Esophagus squamous epithelium (tissue), 5 donors: ENCODE results near the gene COL23A1. TPM values are rescaled to one million over a fixed set of nuclear protein-coding genes. Genes with fewer than 3 reads are reported as not detected.

Experiments
- DNase-seq: peaks from one replicate; lab custom pipeline; 2025; lab: John Stamatoyannopoulos, UW
- H3K27ac ChIP-seq, 4 donors: fragments of 200-600 bp; sonication (generic); one replicate each; pipeline ENCODE4 v1.5.1; 2016 to 2019; ENCODE audit warnings: mild to moderate bottlenecking in 1 of 4
- H3K27me3 ChIP-seq, 4 donors: fragments of 200-600 bp; sonication (generic); 1 replicate in 3 of 4; 2 replicates in 1 of 4; pipeline versions ENCODE4 v1.5.1 to v1.6.0; 2017 to 2021; ENCODE audit warnings: antibody characterized with exemption in 1 of 4
- H3K36me3 ChIP-seq, 3 donors: fragments of 200-600 bp; sonication (generic); one replicate each; pipeline ENCODE4 v1.5.1; 2016 to 2019
- H3K4me1 ChIP-seq, 3 donors: fragments of 200-600 bp; sonication (generic); one replicate each; pipeline ENCODE4 v1.5.1; 2017 to 2019
- H3K4me3 ChIP-seq, 4 donors: fragments of 200-600 bp; sonication (generic); 1 replicate in 3 of 4; 2 replicates in 1 of 4; pipeline ENCODE4 v1.5.1; 2016 to 2019; ENCODE audit warnings: mild to moderate bottlenecking in 2 of 4, moderate library complexity in 1 of 4
- H3K9me3 ChIP-seq, 3 donors: fragments of 200-600 bp; sonication (generic); one replicate each; pipeline ENCODE4 v1.5.1; 2016 to 2019
- CTCF ChIP-seq, 6 experiments: fragments of 450-650 bp in 4 of 6; fragments of 200-600 bp in 2 of 6; sonication (generic) in 2 of 6; IDR thresholded peaks; one replicate each; pipeline ENCODE4 v1.5.1; 2016 to 2019; ENCODE audit warnings: antibody characterized with exemption in 6 of 6, mild to moderate bottlenecking in 4 of 6, moderate library complexity in 4 of 6
- POLR2A ChIP-seq, 4 donors: fragments of 450-650 bp; IDR thresholded peaks; one replicate each; pipeline ENCODE4 v1.6.1; 2017; ENCODE audit warnings: antibody characterized with exemption in 4 of 4, mild to moderate bottlenecking in 4 of 4, moderate library complexity in 3 of 4
- WGBS, 2 donors: methylation state at CpG; one replicate each; pipeline ENCODE4 v1.1.5; 2018; 5-methylcytosine and 5-hydroxymethylcytosine counted together
- intact Hi-C: fragments of 100-400 bp; cut with DNase I; formaldehyde crosslinking; loops from one replicate; pipeline ENCODE4 v1.15.0; 2022
- total RNA-seq, 4 donors: library from RNA; depleted of rRNA; stranded (reverse); fragments of >200 nt; gene quantifications; one replicate each; pipeline ENCODE4 v1.1.0, GENCODE V29; 2016
- donor health status: DM: yes; HTN: yes; CAD: no.

Gene COL23A1
- total RNA-seq, 4 donors from 2014 or later, result 0.41 to 1.5 (median 0.44) TPM; not detected in 1

DNA sequence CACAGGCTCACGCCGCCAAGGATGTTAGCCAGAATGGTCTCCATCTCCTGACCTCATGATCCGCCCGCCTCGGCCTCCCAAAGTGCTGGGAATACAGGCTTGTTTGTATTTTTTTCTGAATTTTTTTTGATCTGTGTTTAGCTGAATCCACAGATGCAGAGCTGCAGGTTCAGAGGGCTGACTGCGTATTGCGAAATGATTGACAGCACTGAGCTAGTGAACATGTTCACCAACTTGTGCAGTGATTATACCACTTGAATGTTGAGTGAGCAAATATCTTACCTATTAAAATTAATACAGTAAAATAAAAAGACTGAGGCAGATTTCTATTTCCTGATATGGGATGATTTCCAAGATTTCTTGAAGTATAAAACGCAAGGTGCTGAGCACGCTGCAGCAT, 234.5 kb downstream of the COL23A1 start:
- Histone ChIP-seq H3K27ac (no peak overlapping the region), H3K4me3 (no peak overlapping the region), H3K27me3 (peaks cover 0 to 49% (median 0%) of the 10 kb centered on the region in 4 donors), H3K9me3 (no peaks in the 10 kb centered on the region), H3K36me3 (no peaks in the 10 kb centered on the region), H3K4me1 (peaks cover 10 to 18% (median 12%) of the 10 kb centered on the region in 3 donors)
- TF ChIP-seq POLR2A (IDR thresholded peaks at IDR 0.05), result no peak
- no peak for TF ChIP-seq CTCF (IDR thresholded peaks at IDR 0.05)
- 81 to 83% methylated on average over 7 to 9 of the region's 9 CpGs for WGBS, 2 donors
- intact Hi-C loops, result no loop called here
- DNase-seq, result no peak

- no peak overlapping the region for H3K27ac ChIP-seq
- 75 to 96% methylated on average over 8 to 9 of the region's 9 CpGs for WGBS, 2 donors
- H3K27me3 ChIP-seq, result peaks cover 0 to 51% (median 0%) of the 10 kb centered on the region in 4 donors
- H3K4me1 ChIP-seq, result peaks cover 10 to 21% (median 12%) of the 10 kb centered on the region in 3 donors
- TF ChIP-seq CTCF (IDR thresholded peaks at IDR 0.05) (no peak), POLR2A (IDR thresholded peaks at IDR 0.05) (no peak)
- intact Hi-C loops, result no loop called here
- H3K36me3 ChIP-seq, result no peaks in the 10 kb centered on the region
- H3K4me3 ChIP-seq, result no peak overlapping the region
- H3K9me3 ChIP-seq, result no peaks in the 10 kb centered on the region
- no peak for DNase-seq
Measured at GRCh38 chr5:178353461-178353860, 236.7 kb downstream of the COL23A1 start.

DNA sequence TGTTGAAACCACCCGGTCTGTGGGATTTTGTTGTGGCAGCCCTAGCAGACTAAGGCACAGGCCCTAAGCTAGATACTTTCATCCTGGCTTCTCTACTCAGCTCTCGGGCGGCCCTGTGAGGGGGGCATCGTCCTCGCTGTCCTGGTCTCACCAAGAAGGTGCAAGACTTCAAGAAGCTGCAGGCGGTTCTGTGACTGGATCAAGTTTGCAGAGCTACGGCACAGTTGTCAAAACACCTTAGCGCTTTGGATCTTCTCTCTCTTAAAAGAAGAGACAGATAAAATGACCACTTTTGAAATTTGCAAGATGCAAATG, 238.2 kb downstream of the COL23A1 start:
- intact Hi-C loops, result no loop called here
- H3K4me1 ChIP-seq, result peaks cover 5 to 19% (median 8%) of the 10 kb centered on the region in 3 donors
- H3K27me3 ChIP-seq, result peaks cover 0 to 51% (median 0%) of the 10 kb centered on the region in 4 donors
- H3K27ac ChIP-seq, result no peak overlapping the region
- no peaks in the 10 kb centered on the region for H3K36me3 ChIP-seq
- DNase-seq, result no peak
- no peak for TF ChIP-seq POLR2A (IDR thresholded peaks at IDR 0.05)
- TF ChIP-seq CTCF (IDR thresholded peaks at IDR 0.05), result no peak
- WGBS, 2 donors, result 91 to 92% methylated on average over 5 to 7 of the region's 8 CpGs
- H3K4me3 ChIP-seq, result no peak overlapping the region
- no peaks in the 10 kb centered on the region for H3K9me3 ChIP-seq

DNA sequence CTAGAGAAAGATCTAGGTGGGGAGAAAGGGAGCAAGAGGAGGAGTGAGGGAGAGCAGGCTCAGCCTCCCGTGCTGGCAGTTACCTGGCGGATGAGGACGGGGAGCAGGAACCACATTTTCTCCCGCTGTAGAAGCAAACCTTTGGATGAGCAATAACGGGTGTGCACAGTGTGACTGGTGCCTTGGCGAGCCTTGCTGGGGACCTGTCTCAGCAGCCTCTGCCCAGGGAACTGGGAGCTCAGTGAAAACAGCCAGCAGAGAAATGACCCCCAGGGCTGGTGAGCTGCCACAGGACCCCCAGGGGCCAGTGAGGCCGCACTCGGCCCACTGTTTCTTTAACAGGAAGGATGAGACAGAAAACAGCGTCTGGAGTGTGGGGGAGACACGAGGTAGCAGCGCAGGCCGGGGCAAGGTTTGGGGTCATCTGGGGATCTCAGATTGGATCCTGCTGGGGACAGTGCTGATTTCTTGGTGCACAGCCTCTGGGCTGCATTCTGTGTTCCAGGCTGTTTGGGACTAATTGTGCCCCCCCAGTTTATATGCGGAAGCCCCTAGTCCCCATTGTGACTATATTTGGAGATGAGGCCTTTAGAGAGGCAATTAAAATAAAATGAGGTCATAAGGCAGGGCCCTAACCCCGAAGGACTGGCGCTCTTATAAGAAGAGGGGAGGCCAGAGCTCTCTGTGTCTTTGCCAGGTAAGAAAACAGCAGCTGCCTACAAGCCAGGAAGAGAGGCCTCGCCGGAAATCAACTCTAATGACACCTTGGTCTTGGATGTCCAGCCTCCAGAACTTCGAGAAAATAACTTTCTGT, 238.8 kb downstream of the COL23A1 start:
- 83 to 90% methylated on average over 16 to 18 of the region's 18 CpGs for WGBS, 2 donors
- TF ChIP-seq POLR2A (IDR thresholded peaks at IDR 0.05) (no peak), CTCF (IDR thresholded peaks at IDR 0.05) (no peak)
- intact Hi-C loops, result no loop called here

More for the DNA sequence above, 238.8 kb downstream of the COL23A1 start:
- H3K27me3 ChIP-seq, result peaks cover 0 to 46% (median 0%) of the 10 kb centered on the region in 4 donors
- no peak overlapping the region for H3K27ac ChIP-seq
- no peaks in the 10 kb centered on the region for H3K36me3 ChIP-seq
- H3K9me3 ChIP-seq, result no peaks in the 10 kb centered on the region
- no peak for DNase-seq
- H3K4me1 ChIP-seq, result peaks cover 2 to 14% (median 2%) of the 10 kb centered on the region in 3 donors
- H3K4me3 ChIP-seq, result no peak overlapping the region
